ENCODE measurements around the gene RFLNA. TPM values are rescaled to one million over a fixed set of nuclear protein-coding genes. Genes with fewer than 3 reads are reported as not detected.
"Not testable (repeated sequence)": the region's sequence is repeated elsewhere in the genome, so short reads cannot be mapped to it uniquely, and the experiment has no call there.

Gene RFLNA
- total and polyA plus RNA-seq, 2 donors (not counting 1 experiment from before 2014, with no cell fraction given): not detected

- Histone ChIP-seq H3K27me3 (replicated peaks in 1 of 4; ENCODE audit: control extremely low read depth in 1 of 4, control insufficient read depth in 3 of 4, insufficient read depth in 4 of 4, low read length in 3 of 4) (peaks cover 0 to 12% (median 4%) of the 10 kb centered on the region in 4 experiments), H4K20me1 (ENCODE audit: control insufficient read depth, insufficient read depth, low read length, poor library complexity, severe bottlenecking) (no peaks in the 10 kb centered on the region), H3K4me3 (ENCODE audit: control extremely low read depth in 1 of 5, extremely low read depth in 1 of 5, insufficient read depth in 1 of 5, low read depth in 2 of 5, low read length in 4 of 5) (no peak overlapping the region), H3K79me2 (ENCODE audit: control insufficient read depth, insufficient read depth, low read length) (no peaks in the 10 kb centered on the region), H3K36me3 (replicated peaks in 1 of 2; ENCODE audit: control extremely low read depth in 1 of 2, control insufficient read depth in 1 of 2, extremely low read depth in 1 of 2, insufficient read depth in 2 of 2, low read length in 1 of 2) (no peaks in the 10 kb centered on the region), H3K27ac (ENCODE audit: low read length in 2 of 2) (no peak overlapping the region), H3K9ac (ENCODE audit: low read length) (no peak overlapping the region), H3K4me2 (replicated peaks; ENCODE audit: low read depth, low read length, poor library complexity, severe bottlenecking) (no peak overlapping the region), H3K9me3 (ENCODE audit: control extremely low read depth in 1 of 3, control insufficient read depth in 2 of 3, insufficient read depth in 1 of 3, low read length in 2 of 3) (peaks cover 0 to 5% (median 0%) of the 10 kb centered on the region in 3 donors), H3K4me1 (ENCODE audit: control insufficient read depth in 2 of 2, insufficient read depth in 2 of 2, low read length in 2 of 2) (peaks cover 0 to 4% of the 10 kb centered on the region in 2 donors), H2AFZ (ENCODE audit: insufficient read depth, low read depth, low read length, poor library complexity, severe bottlenecking) (no peak overlapping the region)
- ChIA-PET CTCF (no interaction called here), POLR2A (no interaction called here)
- intact Hi-C loops (cut with micrococcal nuclease): no loop called here
- TF ChIP-seq, protein P1, sequence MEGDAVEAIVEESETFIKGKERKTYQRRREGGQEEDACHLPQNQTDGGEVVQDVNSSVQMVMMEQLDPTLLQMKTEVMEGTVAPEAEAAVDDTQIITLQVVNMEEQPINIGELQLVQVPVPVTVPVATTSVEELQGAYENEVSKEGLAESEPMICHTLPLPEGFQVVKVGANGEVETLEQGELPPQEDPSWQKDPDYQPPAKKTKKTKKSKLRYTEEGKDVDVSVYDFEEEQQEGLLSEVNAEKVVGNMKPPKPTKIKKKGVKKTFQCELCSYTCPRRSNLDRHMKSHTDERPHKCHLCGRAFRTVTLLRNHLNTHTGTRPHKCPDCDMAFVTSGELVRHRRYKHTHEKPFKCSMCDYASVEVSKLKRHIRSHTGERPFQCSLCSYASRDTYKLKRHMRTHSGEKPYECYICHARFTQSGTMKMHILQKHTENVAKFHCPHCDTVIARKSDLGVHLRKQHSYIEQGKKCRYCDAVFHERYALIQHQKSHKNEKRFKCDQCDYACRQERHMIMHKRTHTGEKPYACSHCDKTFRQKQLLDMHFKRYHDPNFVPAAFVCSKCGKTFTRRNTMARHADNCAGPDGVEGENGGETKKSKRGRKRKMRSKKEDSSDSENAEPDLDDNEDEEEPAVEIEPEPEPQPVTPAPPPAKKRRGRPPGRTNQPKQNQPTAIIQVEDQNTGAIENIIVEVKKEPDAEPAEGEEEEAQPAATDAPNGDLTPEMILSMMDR (IDR thresholded peaks at IDR 0.05): no peak
- TF ChIP-seq EZH2 (IDR thresholded peaks at IDR 0.05; ENCODE audit: borderline replicate concordance, insufficient read depth, low read depth, low read length, poor library complexity, severe bottlenecking): no peak
- H3K4me1 Mint-ChIP-seq: no peaks in the 10 kb centered on the region
- no peak overlapping the region for H3K27ac Mint-ChIP-seq
- H3K9me3 Mint-ChIP-seq (ENCODE audit: insufficient read depth): no peaks in the 10 kb centered on the region
- DNase-seq: no peak
- ATAC-seq (ENCODE audit: low read depth): no peak
- WGBS (ENCODE audit: insufficient coverage): 89% methylated on average over 5 of the region's 9 CpGs
- peaks cover 26% of the 10 kb centered on the region for H3K27me3 Mint-ChIP-seq
- no peak overlapping the region for H3K4me3 Mint-ChIP-seq
Measured at GRCh38 chr12:124299628-124300388, 4.9 kb downstream of the RFLNA start.

- H3K4me2 ChIP-seq (replicated peaks; ENCODE audit: low read depth, low read length, poor library complexity, severe bottlenecking); ATAC-seq (ENCODE audit: low read depth); H3K27ac Mint-ChIP-seq; H3K4me3 Mint-ChIP-seq; CTCF ChIA-PET; H3K36me3 ChIP-seq (replicated peaks in 1 of 2; ENCODE audit: control extremely low read depth in 1 of 2, control insufficient read depth in 1 of 2, extremely low read depth in 1 of 2, insufficient read depth in 2 of 2, low read length in 1 of 2); H3K4me1 Mint-ChIP-seq; H2AFZ ChIP-seq (ENCODE audit: insufficient read depth, low read depth, low read length, poor library complexity, severe bottlenecking); H3K4me1 ChIP-seq (ENCODE audit: control insufficient read depth in 2 of 2, insufficient read depth in 2 of 2, low read length in 2 of 2); H3K27ac ChIP-seq (ENCODE audit: low read length in 2 of 2); H3K4me3 ChIP-seq (ENCODE audit: control extremely low read depth in 1 of 5, extremely low read depth in 1 of 5, insufficient read depth in 1 of 5, low read depth in 2 of 5, low read length in 4 of 5); intact Hi-C loops (cut with micrococcal nuclease); DNase-seq; H3K9me3 Mint-ChIP-seq (ENCODE audit: insufficient read depth); H4K20me1 ChIP-seq (ENCODE audit: control insufficient read depth, insufficient read depth, low read length, poor library complexity, severe bottlenecking); H3K9me3 ChIP-seq (ENCODE audit: control extremely low read depth in 1 of 3, control insufficient read depth in 2 of 3, insufficient read depth in 1 of 3, low read length in 2 of 3); H3K9ac ChIP-seq (ENCODE audit: low read length); POLR2A ChIA-PET; H3K79me2 ChIP-seq (ENCODE audit: control insufficient read depth, insufficient read depth, low read length): not testable (repeated sequence)
- 80% methylated on average over 3 of the region's 3 CpGs for WGBS (ENCODE audit: insufficient coverage)
- H3K27me3 Mint-ChIP-seq: peaks cover 26% of the 10 kb centered on the region
- H3K27me3 ChIP-seq (replicated peaks in 1 of 4; ENCODE audit: control extremely low read depth in 1 of 4, control insufficient read depth in 3 of 4, insufficient read depth in 4 of 4, low read length in 3 of 4): peaks cover 0 to 12% (median 4%) of the 10 kb centered on the region in 4 experiments
Measured at GRCh38 chr12:124300657-124301056, 5.8 kb downstream of the RFLNA start.
